ENCODE measurements around the gene RAB33A. TPM values are rescaled to one million over a fixed set of nuclear protein-coding genes. Genes with fewer than 3 reads are reported as not detected.

RAB33A gene
- total and polyA plus RNA-seq, 7 donors = 0.03 to 0.30 (median 0.16) TPM; not detected in 2

DNA sequence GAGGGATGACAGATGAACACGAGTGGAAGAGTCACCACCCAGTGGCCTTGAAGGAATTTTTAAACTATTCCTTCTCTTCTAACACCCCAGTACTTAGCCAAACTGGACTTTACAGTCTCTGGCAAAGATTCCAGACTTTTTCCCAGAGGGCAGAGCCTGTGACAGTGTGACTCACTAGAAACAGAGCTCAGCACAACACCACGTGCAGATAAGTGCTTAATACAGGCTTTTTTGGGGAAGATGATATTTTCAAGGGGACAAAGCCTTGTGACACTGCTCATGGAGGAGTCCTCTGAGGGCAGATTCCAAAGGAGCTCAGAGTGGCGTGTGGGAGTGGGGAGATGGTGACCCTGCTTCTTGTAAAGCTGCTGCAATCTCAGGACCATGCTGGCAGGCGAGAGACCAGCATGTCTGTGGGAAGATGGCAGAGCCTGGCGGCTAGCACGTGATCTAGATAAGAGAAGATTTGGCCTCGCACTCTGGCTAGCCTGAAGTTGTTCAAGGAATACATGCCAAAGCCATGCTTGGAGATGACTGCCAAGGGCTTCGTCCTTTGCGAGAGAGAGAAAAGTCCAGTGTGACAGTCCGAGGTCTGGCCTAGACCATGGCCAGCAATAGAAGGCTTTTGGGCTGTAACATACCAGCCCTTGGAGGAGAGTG is 2.4 kb downstream of the RAB33A start:
- Histone ChIP-seq H3K27me3 (ENCODE audit: insufficient read depth in 3 of 3, low read length in 2 of 3) (peaks cover 0 to 4% (median 0%) of the 10 kb centered on the region in 3 donors), H3K4me3 (no peak overlapping the region), H3K4me1 (no peaks in the 10 kb centered on the region), H3K36me3 (ENCODE audit: insufficient read depth in 1 of 2, low read depth in 1 of 2) (no peaks in the 10 kb centered on the region), H3K27ac (no peak overlapping the region), H3K9me3 (no peaks in the 10 kb centered on the region)
- ATAC-seq = peak in 3 of 4 donors; percentile 26 to 53 (median 48)
- 31 to 45% (median 43%) methylated on average over 10 of the region's 10 CpGs for WGBS, 3 donors
- peak in 1 of 2 donors; percentile 25 for DNase-seq
- intact Hi-C loops (cut with DNase I) = loop anchor here in 1 of 2 donors (5.0 kb wide), 1 partner anchor 77 kb away; no protein-coding TSS in a partner anchor
- TF ChIP-seq, protein P1, sequence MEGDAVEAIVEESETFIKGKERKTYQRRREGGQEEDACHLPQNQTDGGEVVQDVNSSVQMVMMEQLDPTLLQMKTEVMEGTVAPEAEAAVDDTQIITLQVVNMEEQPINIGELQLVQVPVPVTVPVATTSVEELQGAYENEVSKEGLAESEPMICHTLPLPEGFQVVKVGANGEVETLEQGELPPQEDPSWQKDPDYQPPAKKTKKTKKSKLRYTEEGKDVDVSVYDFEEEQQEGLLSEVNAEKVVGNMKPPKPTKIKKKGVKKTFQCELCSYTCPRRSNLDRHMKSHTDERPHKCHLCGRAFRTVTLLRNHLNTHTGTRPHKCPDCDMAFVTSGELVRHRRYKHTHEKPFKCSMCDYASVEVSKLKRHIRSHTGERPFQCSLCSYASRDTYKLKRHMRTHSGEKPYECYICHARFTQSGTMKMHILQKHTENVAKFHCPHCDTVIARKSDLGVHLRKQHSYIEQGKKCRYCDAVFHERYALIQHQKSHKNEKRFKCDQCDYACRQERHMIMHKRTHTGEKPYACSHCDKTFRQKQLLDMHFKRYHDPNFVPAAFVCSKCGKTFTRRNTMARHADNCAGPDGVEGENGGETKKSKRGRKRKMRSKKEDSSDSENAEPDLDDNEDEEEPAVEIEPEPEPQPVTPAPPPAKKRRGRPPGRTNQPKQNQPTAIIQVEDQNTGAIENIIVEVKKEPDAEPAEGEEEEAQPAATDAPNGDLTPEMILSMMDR (IDR thresholded peaks at IDR 0.05) = no peak

DNA sequence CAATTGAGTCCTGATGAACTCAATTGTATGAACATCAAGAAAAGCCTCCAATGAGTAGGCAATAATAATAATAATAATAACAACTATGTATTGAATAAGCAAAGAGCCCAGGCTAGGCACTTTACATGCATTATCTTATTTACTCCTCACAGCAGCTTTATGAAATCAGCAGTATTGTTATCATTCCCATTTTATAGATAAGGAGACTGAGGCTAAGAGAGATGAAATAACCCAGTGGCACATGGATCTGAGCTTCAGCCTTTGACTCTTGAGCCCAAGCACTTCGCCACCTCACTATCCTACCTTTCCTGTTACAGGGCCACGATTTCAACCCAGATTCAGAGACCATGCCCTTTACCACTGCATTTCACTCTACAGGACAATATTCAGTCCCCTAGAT is 3.2 kb downstream of the RAB33A start:
- Histone ChIP-seq H3K4me1 (no peaks in the 10 kb centered on the region), H3K9me3 (no peaks in the 10 kb centered on the region), H3K36me3 (ENCODE audit: insufficient read depth in 1 of 2, low read depth in 1 of 2) (no peaks in the 10 kb centered on the region), H3K27ac (no peak overlapping the region), H3K27me3 (ENCODE audit: insufficient read depth in 3 of 3, low read length in 2 of 3) (peaks cover 0 to 4% (median 0%) of the 10 kb centered on the region in 3 donors), H3K4me3 (no peak overlapping the region)
- TF ChIP-seq, protein P1 (IDR thresholded peaks at IDR 0.05) = no peak
- intact Hi-C loops (cut with DNase I) = loop anchor here in 1 of 2 donors (5.0 kb wide), 1 partner anchor 78 kb away; no protein-coding TSS in a partner anchor
- no peak for DNase-seq
- 72 to 94% (median 91%) methylated on average over 2 of the region's 2 CpGs for WGBS, 3 donors
- no peak for ATAC-seq

DNA sequence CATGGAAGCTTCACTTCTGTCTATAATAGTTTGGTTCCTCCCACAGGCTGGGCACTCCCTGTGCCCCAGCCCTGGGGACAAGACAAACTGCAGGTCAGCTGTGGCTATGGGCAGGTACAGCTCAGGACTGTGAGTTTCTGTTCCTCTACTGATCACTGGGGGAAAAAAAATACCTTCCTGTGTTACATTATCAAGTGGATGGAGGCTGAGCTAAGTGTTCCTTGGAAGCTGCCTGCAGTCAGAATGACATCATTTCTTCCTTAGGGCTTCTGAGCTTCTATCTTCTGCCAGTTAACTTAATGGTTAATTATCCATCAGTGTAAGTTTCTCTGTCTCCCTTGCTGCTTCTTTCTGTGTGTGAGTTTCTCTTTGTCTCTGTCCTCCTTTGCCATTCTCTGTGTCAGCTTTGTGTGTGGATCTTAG is 4.6 kb downstream of the RAB33A start:
- H3K4me1 ChIP-seq = no peaks in the 10 kb centered on the region
- H3K4me3 ChIP-seq = no peak overlapping the region
- H3K36me3 ChIP-seq (ENCODE audit: insufficient read depth in 1 of 2, low read depth in 1 of 2) = no peaks in the 10 kb centered on the region
- H3K9me3 ChIP-seq = no peaks in the 10 kb centered on the region
- TF ChIP-seq, protein P1 (IDR thresholded peaks at IDR 0.05) = no peak
- DNase-seq (no peak), ATAC-seq (no peak)
- no peak overlapping the region for H3K27ac ChIP-seq
- H3K27me3 ChIP-seq (ENCODE audit: insufficient read depth in 3 of 3, low read length in 2 of 3) = peaks cover 0 to 4% (median 0%) of the 10 kb centered on the region in 3 donors
- intact Hi-C loops (cut with DNase I) = no loop called here

DNA sequence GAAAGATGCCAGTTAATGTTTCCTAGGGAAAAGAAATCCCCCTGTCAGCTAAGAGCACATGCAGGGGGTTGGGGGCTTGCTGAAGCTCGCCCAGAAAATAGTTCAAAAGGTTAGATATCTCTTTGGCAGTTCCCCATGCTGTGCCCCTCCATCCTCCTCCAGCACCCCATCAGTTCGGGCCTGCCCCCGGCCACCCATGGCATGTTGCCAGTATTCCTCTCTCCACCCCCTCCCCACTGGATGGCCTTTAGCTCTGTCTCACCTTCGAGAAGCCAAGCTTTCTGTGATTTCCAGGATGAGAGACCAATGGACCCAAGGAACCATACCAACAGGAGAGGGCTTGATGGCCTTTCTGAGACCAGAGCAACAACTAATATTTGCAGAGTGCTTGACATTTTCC is 5.2 kb downstream of the RAB33A start:
- Histone ChIP-seq H3K36me3 (ENCODE audit: insufficient read depth in 1 of 2, low read depth in 1 of 2) (no peaks in the 10 kb centered on the region), H3K4me3 (no peak overlapping the region), H3K4me1 (no peaks in the 10 kb centered on the region), H3K27me3 (ENCODE audit: insufficient read depth in 3 of 3, low read length in 2 of 3) (peaks cover 0 to 2% (median 0%) of the 10 kb centered on the region in 3 donors), H3K9me3 (no peaks in the 10 kb centered on the region), H3K27ac (no peak overlapping the region)
- DNase-seq (no peak), ATAC-seq (no peak)
- whole genome bisulfite sequencing, 3 donors = 59 to 75% (median 60%) methylated on average over 4 of the region's 4 CpGs
- intact Hi-C loops (cut with DNase I) = no loop called here
- TF ChIP-seq, protein P1 (IDR thresholded peaks at IDR 0.05) = no peak

DNA sequence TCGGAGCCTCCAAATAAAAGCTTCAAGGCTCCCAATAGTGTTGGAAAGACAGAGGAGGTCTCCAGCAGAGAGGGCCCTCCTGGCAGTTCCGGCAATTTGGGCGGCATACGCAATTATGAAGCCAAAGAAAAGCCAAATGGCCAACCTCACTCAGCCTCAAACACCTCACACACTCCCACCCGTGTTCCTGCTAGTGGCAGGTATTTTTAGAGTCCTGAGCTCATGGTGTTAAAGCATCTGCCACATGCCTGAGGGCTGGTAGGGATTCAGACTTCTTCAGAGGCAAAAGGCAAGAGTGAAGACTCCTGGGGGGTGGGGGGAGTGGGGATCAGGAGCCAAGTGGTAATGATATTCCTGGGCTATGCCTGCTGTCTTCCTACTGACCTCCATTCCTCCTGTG is 7.4 kb downstream of the RAB33A start:
- Histone ChIP-seq H3K27ac (no peak overlapping the region), H3K4me3 (no peak overlapping the region), H3K9me3 (no peaks in the 10 kb centered on the region), H3K27me3 (ENCODE audit: insufficient read depth in 3 of 3, low read length in 2 of 3) (no peaks in the 10 kb centered on the region), H3K4me1 (no peaks in the 10 kb centered on the region), H3K36me3 (ENCODE audit: insufficient read depth in 1 of 2, low read depth in 1 of 2) (no peaks in the 10 kb centered on the region)
- ATAC-seq = no peak
- intact Hi-C loops (cut with DNase I) = no loop called here
- DNase-seq = no peak
- TF ChIP-seq, protein P1 (IDR thresholded peaks at IDR 0.05) = no peak
- WGBS, 3 donors = 57 to 65% (median 64%) methylated on average over 5 of the region's 5 CpGs

Measured in psoas muscle (tissue), 8 donors.